ENCODE measurements around the gene UTP20.
"Not testable (repeated sequence)": the region's sequence is repeated elsewhere in the genome, so short reads cannot be mapped to it uniquely, and the experiment has no call there.

Gene UTP20

GRCh38 chr12:101372431-101372830, 92.5 kb downstream of the UTP20 start:
- H3K27ac ChIP-seq: no peak overlapping the region
- H3K9ac ChIP-seq: no peak overlapping the region
- H3K4me1 ChIP-seq: no peaks in the 10 kb centered on the region
- no peaks in the 10 kb centered on the region for H3K27me3 ChIP-seq (ENCODE audit: control insufficient read depth, insufficient read depth, low read length)
- no peak for TF ChIP-seq CTCF (IDR thresholded peaks at IDR 0.05)
- no peak overlapping the region for H3K4me2 ChIP-seq (ENCODE audit: low read length)
- no peak overlapping the region for H3K4me3 ChIP-seq (ENCODE audit: low read depth, low read length)
- no peaks in the 10 kb centered on the region for H3K79me2 ChIP-seq
- H2AFZ ChIP-seq: no peak overlapping the region
- H3K9me3 ChIP-seq (ENCODE audit: control insufficient read depth, low read length): no peaks in the 10 kb centered on the region
- no peaks in the 10 kb centered on the region for H3K36me3 ChIP-seq (ENCODE audit: control insufficient read depth, insufficient read depth, low read length)

GRCh38 chr12:101375573-101375972, 95.7 kb downstream of the UTP20 start:
- no peaks in the 10 kb centered on the region for H3K4me1 ChIP-seq
- H3K79me2 ChIP-seq: no peaks in the 10 kb centered on the region
- H3K36me3 ChIP-seq (ENCODE audit: control insufficient read depth, insufficient read depth, low read length): no peaks in the 10 kb centered on the region
- no peaks in the 10 kb centered on the region for H3K27me3 ChIP-seq (ENCODE audit: control insufficient read depth, insufficient read depth, low read length)
- no peak for TF ChIP-seq CTCF (IDR thresholded peaks at IDR 0.05)
- no peak overlapping the region for H3K4me2 ChIP-seq (ENCODE audit: low read length)
- H3K9me3 ChIP-seq (ENCODE audit: control insufficient read depth, low read length): no peaks in the 10 kb centered on the region
- H2AFZ ChIP-seq: no peak overlapping the region
- no peak overlapping the region for H3K4me3 ChIP-seq (ENCODE audit: low read depth, low read length)
- no peak overlapping the region for H3K9ac ChIP-seq
- H3K27ac ChIP-seq: no peak overlapping the region

- Histone ChIP-seq H3K4me1 (no peaks in the 10 kb centered on the region), H3K27me3 (ENCODE audit: control insufficient read depth, insufficient read depth, low read length) (no peaks in the 10 kb centered on the region), H3K9ac (no peak overlapping the region), H3K9me3 (ENCODE audit: control insufficient read depth, low read length) (no peaks in the 10 kb centered on the region), H3K79me2 (no peaks in the 10 kb centered on the region), H3K27ac (no peak overlapping the region), H3K4me2 (ENCODE audit: low read length) (no peak overlapping the region), H3K36me3 (ENCODE audit: control insufficient read depth, insufficient read depth, low read length) (no peaks in the 10 kb centered on the region), H3K4me3 (ENCODE audit: low read depth, low read length) (no peak overlapping the region), H2AFZ (no peak overlapping the region)
- no peak for TF ChIP-seq CTCF (IDR thresholded peaks at IDR 0.05)
Observed at GRCh38 chr12:101379149-101379548, 99.2 kb downstream of the UTP20 start.

- not testable (repeated sequence) for H3K4me1 ChIP-seq; H3K79me2 ChIP-seq; H3K9ac ChIP-seq; H3K4me3 ChIP-seq (ENCODE audit: low read depth, low read length); H3K27me3 ChIP-seq (ENCODE audit: control insufficient read depth, insufficient read depth, low read length); H3K9me3 ChIP-seq (ENCODE audit: control insufficient read depth, low read length); H3K4me2 ChIP-seq (ENCODE audit: low read length); H2AFZ ChIP-seq; H3K27ac ChIP-seq; H3K36me3 ChIP-seq (ENCODE audit: control insufficient read depth, insufficient read depth, low read length)
Observed at GRCh38 chr12:101391181-101391580, 111.3 kb downstream of the UTP20 start.

- no peaks in the 10 kb centered on the region for H3K36me3 ChIP-seq (ENCODE audit: control insufficient read depth, insufficient read depth, low read length)
Observed at GRCh38 chr12:101407049-101407435, 127.1 kb downstream of the UTP20 start.

More at GRCh38 chr12:101407049-101407435, 127.1 kb downstream of the UTP20 start:
- Histone ChIP-seq H3K4me3 (ENCODE audit: low read depth, low read length) (peak overlapping the region; percentile 83), H3K27ac (peak overlapping the region; percentile 94), H3K9ac (peak overlapping the region; percentile 92), H3K9me3 (ENCODE audit: control insufficient read depth, low read length) (no peaks in the 10 kb centered on the region), H2AFZ (peak overlapping the region; percentile 98), H3K4me1 (no peaks in the 10 kb centered on the region), H3K27me3 (ENCODE audit: control insufficient read depth, insufficient read depth, low read length) (no peaks in the 10 kb centered on the region), H3K4me2 (ENCODE audit: low read length) (peak overlapping the region; percentile 75), H3K79me2 (peaks cover 14% of the 10 kb centered on the region)
- no peak for TF ChIP-seq CTCF (IDR thresholded peaks at IDR 0.05)
